Neuronal stem cell (in vitro differentiated cells): ENCODE results near the gene RBM24.

Experiments
- DNase-seq: peaks from one replicate; pipeline ENCODE4 v3.0.0-alpha.2; 2013; ENCODE audit warnings: low spot score
- H2AFZ ChIP-seq: one replicate; pipeline ENCODE4 v1.6.1; 2013; ENCODE audit warnings: mild to moderate bottlenecking, low read length, inconsistent platforms
- H2AK5ac ChIP-seq: 2 replicates; pipeline ENCODE4 v1.6.1; 2013; ENCODE audit warnings: low read depth, mild to moderate bottlenecking, inconsistent platforms, low read length, moderate library complexity, mixed read lengths
- H2BK120ac ChIP-seq: 2 replicates; pipeline ENCODE4 v1.6.1; 2013; ENCODE audit warnings: low read depth, mild to moderate bottlenecking, inconsistent platforms, low read length, moderate library complexity, mixed read lengths
- H2BK12ac ChIP-seq: one replicate; pipeline ENCODE4 v1.6.1; 2013; ENCODE audit warnings: low read length, inconsistent platforms
- H2BK15ac ChIP-seq: 2 replicates; pipeline ENCODE4 v1.6.1; 2013; ENCODE audit warnings: mild to moderate bottlenecking, low read length, inconsistent platforms, mixed read lengths
- H2BK5ac ChIP-seq: one replicate; pipeline ENCODE4 v1.6.1; 2013; ENCODE audit warnings: inconsistent platforms, mild to moderate bottlenecking, low read length, moderate library complexity
- H3K14ac ChIP-seq: one replicate; pipeline ENCODE4 v1.6.1; 2013; ENCODE audit warnings: low read length, inconsistent platforms
- H3K18ac ChIP-seq: 2 replicates; pipeline ENCODE4 v1.6.1; 2013; ENCODE audit warnings: low read length, inconsistent platforms
- H3K23ac ChIP-seq: 2 replicates; pipeline ENCODE4 v1.6.1; 2013; ENCODE audit warnings: low read depth, mild to moderate bottlenecking, mixed read lengths, low read length, inconsistent platforms; ENCODE audit not compliant: poor library complexity
- H3K27ac ChIP-seq: replicated peaks from 3 replicates; pipeline ENCODE4 v1.5.1; 2013; ENCODE audit warnings: low read length, inconsistent platforms
- H3K27me3 ChIP-seq, 3 experiments: 2 replicates each; pipeline ENCODE4 v1.6.1; 2013; ENCODE audit warnings: low read length in 3 of 3, mild to moderate bottlenecking in 2 of 3, inconsistent platforms in 1 of 3, low read depth in 1 of 3, mixed read lengths in 1 of 3, moderate library complexity in 1 of 3; ENCODE audit not compliant: control insufficient read depth in 3 of 3, insufficient read depth in 3 of 3
- H3K36me3 ChIP-seq, 2 donors: replicated peaks in 1 of 2; 2 replicates each; pipeline ENCODE4 v1.6.1; 2013; ENCODE audit warnings: low read length in 2 of 2; ENCODE audit not compliant: control insufficient read depth in 2 of 2, insufficient read depth in 2 of 2
- H3K4ac ChIP-seq: 2 replicates; pipeline ENCODE4 v1.6.1; 2013; ENCODE audit warnings: inconsistent platforms, mild to moderate bottlenecking, low read length, moderate library complexity
- H3K4me1 ChIP-seq, 2 donors: 1 replicate in 1 of 2; 2 replicates in 1 of 2; pipeline ENCODE4 v1.6.1; 2013; ENCODE audit warnings: low read length in 2 of 2, low read depth in 1 of 2; ENCODE audit not compliant: control insufficient read depth in 2 of 2, insufficient read depth in 1 of 2
- H3K4me2 ChIP-seq: one replicate; pipeline ENCODE4 v1.6.1; 2013; ENCODE audit warnings: mild to moderate bottlenecking, low read length, inconsistent platforms; ENCODE audit not compliant: insufficient read depth, poor library complexity, severe bottlenecking
- H3K4me3 ChIP-seq, 2 donors: 2 replicates each; pipeline ENCODE4 v1.5.1; 2013; ENCODE audit warnings: low read length in 2 of 2, mild to moderate bottlenecking in 2 of 2, inconsistent platforms in 1 of 2, moderate library complexity in 1 of 2
- H3K79me1 ChIP-seq: one replicate; pipeline ENCODE4 v1.6.1; 2013; ENCODE audit warnings: low read depth, mild to moderate bottlenecking, inconsistent platforms, low read length, moderate library complexity
- H3K9ac ChIP-seq: one replicate; pipeline ENCODE4 v1.6.1; 2013; ENCODE audit warnings: mild to moderate bottlenecking, low read depth, low read length, inconsistent platforms; ENCODE audit not compliant: poor library complexity
- H3K9me3 ChIP-seq, 2 donors: replicated peaks in 1 of 2; 2 replicates each; pipeline versions ENCODE3 to v1.6.1; 2013; ENCODE audit warnings: low read length in 2 of 2, mild to moderate bottlenecking in 2 of 2, inconsistent platforms in 1 of 2, low read depth in 1 of 2, mixed read lengths in 1 of 2, moderate library complexity in 1 of 2; ENCODE audit not compliant: control insufficient read depth in 2 of 2, insufficient read depth in 1 of 2
- H4K8ac ChIP-seq: one replicate; pipeline ENCODE4 v1.6.1; 2013; ENCODE audit warnings: low read depth, mild to moderate bottlenecking, inconsistent platforms, low read length, moderate library complexity
- H4K91ac ChIP-seq: one replicate; pipeline ENCODE4 v1.6.1; 2013; ENCODE audit warnings: low read length, low read depth, mild to moderate bottlenecking, inconsistent platforms; ENCODE audit not compliant: poor library complexity
- WGBS, 2 donors: extraction: QIAGEN DNeasy Blood & Tissue Kit; methylation state at CpG; one replicate each; pipeline ENCODE4 v1.1.7; 2013; ENCODE audit warnings: missing lambda C conversion rate in 2 of 2, mixed read lengths in 1 of 2; ENCODE audit not compliant: insufficient read length in 2 of 2, insufficient replicate concordance in 1 of 2; ENCODE audit errors: extremely low coverage in 2 of 2; 5-methylcytosine and 5-hydroxymethylcytosine counted together

RBM24 gene

GRCh38 chr6:17341891-17342290, 60.7 kb downstream of the RBM24 start:
- Histone ChIP-seq H2BK12ac (no peak overlapping the region), H3K4ac (no peak overlapping the region), H4K8ac (no peak overlapping the region), H3K27ac (no peak overlapping the region), H2BK120ac (no peak overlapping the region), H2BK15ac (no peak overlapping the region), H3K9me3 (peaks cover 0 to 1% of the 10 kb centered on the region in 2 donors), H4K91ac (no peak overlapping the region), H3K4me1 (no peaks in the 10 kb centered on the region), H3K79me1 (no peaks in the 10 kb centered on the region), H3K18ac (no peak overlapping the region), H3K9ac (no peak overlapping the region), H2AK5ac (no peak overlapping the region), H3K27me3 (peaks cover 0 to 4% (median 0%) of the 10 kb centered on the region in 3 experiments), H2AFZ (no peak overlapping the region), H3K14ac (no peak overlapping the region), H2BK5ac (no peak overlapping the region), H3K4me3 (no peak overlapping the region), H3K36me3 (no peaks in the 10 kb centered on the region), H3K4me2 (no peak overlapping the region), H3K23ac (no peak overlapping the region)
- no peak for DNase-seq
- no CpG with 5 or more reads among the region's 3 CpGs for WGBS, 2 donors

DNA sequence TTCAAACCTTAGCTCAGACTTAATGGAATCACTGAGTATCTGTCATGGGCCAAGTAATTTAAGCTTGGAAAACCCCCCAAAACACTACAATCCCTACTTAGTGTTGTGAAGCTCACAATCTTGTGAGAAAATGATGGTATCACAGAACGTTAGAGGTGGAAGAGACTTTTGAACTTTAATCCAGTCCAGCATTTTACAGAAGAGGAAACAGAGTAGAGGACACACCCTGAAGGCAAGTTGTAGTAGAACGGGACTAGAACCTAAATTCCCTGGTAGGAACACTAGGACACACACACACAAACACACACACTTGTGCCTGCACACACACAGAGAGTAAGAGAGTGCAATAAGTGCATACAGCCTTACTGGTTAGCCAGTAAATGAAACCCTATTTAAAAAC, 62.1 kb downstream of the RBM24 start:
- no peak overlapping the region for H2BK120ac ChIP-seq
- no peak overlapping the region for H3K4ac ChIP-seq
- no peaks in the 10 kb centered on the region for H3K4me1 ChIP-seq
- no peak overlapping the region for H4K91ac ChIP-seq
- no peak overlapping the region for H3K14ac ChIP-seq
- no peak overlapping the region for H2AK5ac ChIP-seq
- no peak overlapping the region for H3K4me2 ChIP-seq
- H3K27ac ChIP-seq = no peak overlapping the region
- no peak overlapping the region for H3K18ac ChIP-seq
- H3K9ac ChIP-seq = no peak overlapping the region
- H3K79me1 ChIP-seq = no peaks in the 10 kb centered on the region
- no peaks in the 10 kb centered on the region for H3K36me3 ChIP-seq
- H2AFZ ChIP-seq = no peak overlapping the region
- H3K23ac ChIP-seq = no peak overlapping the region
- H4K8ac ChIP-seq = no peak overlapping the region
- no peak overlapping the region for H2BK12ac ChIP-seq
- no peak overlapping the region for H3K4me3 ChIP-seq
- peaks cover 0 to 1% of the 10 kb centered on the region in 2 donors for H3K9me3 ChIP-seq
- H3K27me3 ChIP-seq = peaks cover 0 to 4% (median 0%) of the 10 kb centered on the region in 3 experiments
- no CpG with 5 or more reads among the region's 2 CpGs for WGBS, 2 donors
- no peak for DNase-seq
- H2BK15ac ChIP-seq = no peak overlapping the region
- H2BK5ac ChIP-seq = no peak overlapping the region
